ENCODE results near the gene L3MBTL2.

Gene L3MBTL2

GRCh38 chr22:41264408-41264941 lies 59.4 kb downstream of the L3MBTL2 start:
- Mint-ChIP-seq H3K4me1 (no peaks in the 10 kb centered on the region), H3K27me3 (no peaks in the 10 kb centered on the region), H3K36me3 (peaks cover 6% of the 10 kb centered on the region), H3K4me3 (no peak overlapping the region), H3K9me3 (no peaks in the 10 kb centered on the region), H3K27ac (no peak overlapping the region)

GRCh38 chr22:41267958-41268357 lies 62.8 kb downstream of the L3MBTL2 start:
- Mint-ChIP-seq H3K36me3 (peaks cover 8% of the 10 kb centered on the region), H3K27ac (no peak overlapping the region), H3K4me1 (no peaks in the 10 kb centered on the region), H3K4me3 (no peak overlapping the region), H3K27me3 (no peaks in the 10 kb centered on the region), H3K9me3 (no peaks in the 10 kb centered on the region)

GRCh38 chr22:41271787-41272186 lies 66.7 kb downstream of the L3MBTL2 start:
- Mint-ChIP-seq H3K27ac (no peak overlapping the region), H3K36me3 (peaks cover 13% of the 10 kb centered on the region), H3K4me1 (peaks cover 5% of the 10 kb centered on the region), H3K27me3 (no peaks in the 10 kb centered on the region), H3K9me3 (no peaks in the 10 kb centered on the region), H3K4me3 (no peak overlapping the region)

GRCh38 chr22:41273128-41273527 lies 68.0 kb downstream of the L3MBTL2 start:
- Mint-ChIP-seq H3K36me3 (peaks cover 14% of the 10 kb centered on the region), H3K27ac (no peak overlapping the region), H3K4me1 (peaks cover 11% of the 10 kb centered on the region), H3K4me3 (no peak overlapping the region), H3K27me3 (no peaks in the 10 kb centered on the region), H3K9me3 (no peaks in the 10 kb centered on the region)

GRCh38 chr22:41274856-41275255 lies 69.7 kb downstream of the L3MBTL2 start:
- Mint-ChIP-seq H3K27me3 (no peaks in the 10 kb centered on the region), H3K27ac (no peak overlapping the region), H3K4me1 (peaks cover 11% of the 10 kb centered on the region), H3K9me3 (no peaks in the 10 kb centered on the region), H3K4me3 (no peak overlapping the region), H3K36me3 (peaks cover 12% of the 10 kb centered on the region)

- Mint-ChIP-seq H3K27me3 (no peaks in the 10 kb centered on the region), H3K36me3 (peaks cover 10% of the 10 kb centered on the region), H3K4me3 (no peak overlapping the region), H3K9me3 (no peaks in the 10 kb centered on the region), H3K27ac (no peak overlapping the region), H3K4me1 (peaks cover 28% of the 10 kb centered on the region)
Measured at GRCh38 chr22:41280065-41280464, 75.0 kb downstream of the L3MBTL2 start.

- Mint-ChIP-seq H3K4me3 (no peak overlapping the region), H3K9me3 (no peaks in the 10 kb centered on the region), H3K4me1 (peaks cover 28% of the 10 kb centered on the region), H3K27me3 (no peaks in the 10 kb centered on the region), H3K36me3 (peaks cover 9% of the 10 kb centered on the region), H3K27ac (no peak overlapping the region)
Measured at GRCh38 chr22:41280854-41281253, 75.7 kb downstream of the L3MBTL2 start.
